PFSK-1 (cell line): ENCODE measurements around the gene PDCD2L.

Experiments used
- FOXP2 ChIP-seq: optimal IDR thresholded peaks from 2 replicates; pipeline ENCODE3; 2011; ENCODE audit warnings: borderline replicate concordance, control low read depth, inconsistent platforms; ENCODE audit not compliant: insufficient read depth; ENCODE audit errors: extremely low read length, extremely low read depth
- POLR2AphosphoS5 ChIP-seq: IDR thresholded peaks from 2 replicates; pipeline ENCODE4 v1.6.1; 2012; ENCODE audit warnings: low read depth, mild to moderate bottlenecking, control low read depth, low read length, moderate library complexity
- SIN3A ChIP-seq: IDR thresholded peaks from 2 replicates; pipeline ENCODE4 v1.6.1; 2012; ENCODE audit warnings: mild to moderate bottlenecking, low read length, moderate library complexity, borderline replicate concordance; ENCODE audit not compliant: insufficient read depth
- TAF1 ChIP-seq: IDR thresholded peaks from 2 replicates; pipeline ENCODE4 v1.6.1; 2012; ENCODE audit warnings: low read length, control low read depth, borderline replicate concordance; ENCODE audit not compliant: insufficient read depth
- TF ChIP-seq, protein P1 (sequence below), 2 experiments: IDR thresholded peaks; 2 replicates each; pipeline versions ENCODE4 v1.6.1 to v1.8.0; 2011 to 2012; ENCODE audit warnings: low read depth in 2 of 2, low read length in 2 of 2, control low read depth in 1 of 2, inconsistent platforms in 1 of 2, mild to moderate bottlenecking in 1 of 2, moderate library complexity in 1 of 2; ENCODE audit not compliant: insufficient read depth in 1 of 2

The PDCD2L gene

DNA sequence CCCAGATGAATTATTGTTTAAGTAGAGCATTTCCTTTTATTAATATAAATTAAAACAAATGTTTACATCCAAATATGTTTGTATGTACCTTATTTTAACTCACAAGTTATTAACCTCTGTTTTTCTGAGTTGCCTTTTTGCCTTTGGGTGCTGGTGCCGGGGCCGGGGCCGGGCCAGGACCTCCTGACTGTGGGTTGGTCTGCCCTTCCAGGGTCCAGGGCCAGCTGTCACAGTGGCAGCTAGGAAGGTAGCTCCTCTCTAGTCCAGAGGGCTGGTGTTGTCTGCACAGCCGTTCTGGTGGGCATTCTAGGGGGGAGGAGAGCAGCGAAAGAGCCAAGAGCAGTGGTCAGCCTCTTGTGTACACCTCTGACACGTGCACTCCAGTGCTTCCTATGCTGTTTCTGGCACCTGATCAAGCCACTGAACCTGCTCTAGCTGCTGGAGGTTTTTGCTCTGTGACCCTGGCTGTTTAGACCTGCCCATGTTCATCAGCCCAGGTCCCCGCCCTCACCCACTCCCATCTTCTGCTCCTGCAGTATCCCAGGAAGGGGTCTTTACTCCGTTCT, 22.0 kb downstream of the PDCD2L start:
- TF ChIP-seq TAF1 (no peak), POLR2AphosphoS5 (no peak)
- TF ChIP-seq, protein P1, sequence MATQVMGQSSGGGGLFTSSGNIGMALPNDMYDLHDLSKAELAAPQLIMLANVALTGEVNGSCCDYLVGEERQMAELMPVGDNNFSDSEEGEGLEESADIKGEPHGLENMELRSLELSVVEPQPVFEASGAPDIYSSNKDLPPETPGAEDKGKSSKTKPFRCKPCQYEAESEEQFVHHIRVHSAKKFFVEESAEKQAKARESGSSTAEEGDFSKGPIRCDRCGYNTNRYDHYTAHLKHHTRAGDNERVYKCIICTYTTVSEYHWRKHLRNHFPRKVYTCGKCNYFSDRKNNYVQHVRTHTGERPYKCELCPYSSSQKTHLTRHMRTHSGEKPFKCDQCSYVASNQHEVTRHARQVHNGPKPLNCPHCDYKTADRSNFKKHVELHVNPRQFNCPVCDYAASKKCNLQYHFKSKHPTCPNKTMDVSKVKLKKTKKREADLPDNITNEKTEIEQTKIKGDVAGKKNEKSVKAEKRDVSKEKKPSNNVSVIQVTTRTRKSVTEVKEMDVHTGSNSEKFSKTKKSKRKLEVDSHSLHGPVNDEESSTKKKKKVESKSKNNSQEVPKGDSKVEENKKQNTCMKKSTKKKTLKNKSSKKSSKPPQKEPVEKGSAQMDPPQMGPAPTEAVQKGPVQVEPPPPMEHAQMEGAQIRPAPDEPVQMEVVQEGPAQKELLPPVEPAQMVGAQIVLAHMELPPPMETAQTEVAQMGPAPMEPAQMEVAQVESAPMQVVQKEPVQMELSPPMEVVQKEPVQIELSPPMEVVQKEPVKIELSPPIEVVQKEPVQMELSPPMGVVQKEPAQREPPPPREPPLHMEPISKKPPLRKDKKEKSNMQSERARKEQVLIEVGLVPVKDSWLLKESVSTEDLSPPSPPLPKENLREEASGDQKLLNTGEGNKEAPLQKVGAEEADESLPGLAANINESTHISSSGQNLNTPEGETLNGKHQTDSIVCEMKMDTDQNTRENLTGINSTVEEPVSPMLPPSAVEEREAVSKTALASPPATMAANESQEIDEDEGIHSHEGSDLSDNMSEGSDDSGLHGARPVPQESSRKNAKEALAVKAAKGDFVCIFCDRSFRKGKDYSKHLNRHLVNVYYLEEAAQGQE (IDR thresholded peaks at IDR 0.05; ENCODE audit: insufficient read depth in 1 of 2, low read depth in 2 of 2, low read length in 2 of 2): no peak

DNA sequence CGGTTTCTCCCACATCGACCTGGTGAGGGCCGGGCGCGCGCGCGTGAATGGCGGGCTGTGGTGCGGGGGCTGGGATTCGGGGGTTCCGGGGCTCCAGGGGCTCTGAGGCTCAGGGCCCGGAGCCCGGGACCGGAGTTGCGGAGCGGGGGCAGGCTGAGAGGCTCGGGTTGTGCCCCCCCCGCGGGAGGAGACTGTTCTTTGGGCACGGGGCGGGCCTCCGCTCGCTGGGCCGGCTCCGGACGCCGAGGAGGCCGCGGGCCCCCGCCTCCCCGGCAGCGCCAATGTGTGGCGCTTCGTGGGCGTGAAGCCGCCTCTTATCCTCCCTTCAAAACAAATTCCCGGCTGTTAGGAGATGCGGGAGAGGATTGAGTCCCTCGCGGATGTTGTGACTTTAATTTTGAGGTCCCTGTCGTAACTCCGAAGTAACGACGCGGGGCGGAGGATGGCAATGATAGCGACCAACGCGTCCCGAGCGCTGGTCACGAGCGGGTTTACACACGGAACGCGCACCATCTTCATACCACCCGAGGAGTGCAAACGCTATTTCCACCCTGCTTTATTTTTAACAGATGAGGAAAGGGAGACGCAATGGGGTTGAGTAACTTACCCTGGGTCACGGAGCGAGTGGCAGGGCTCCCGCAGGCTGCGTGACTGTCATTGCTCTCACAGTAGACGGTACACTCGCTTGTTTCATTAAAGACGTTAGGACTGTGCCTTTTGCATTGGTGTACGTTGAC, 24.5 kb downstream of the PDCD2L start:
- no peak for TF ChIP-seq POLR2AphosphoS5
- no peak; the same call in 1 of the 2 replicates for TF ChIP-seq SIN3A
- no peak for TF ChIP-seq FOXP2
- no peak for TF ChIP-seq TAF1
- TF ChIP-seq, protein P1 (IDR thresholded peaks at IDR 0.05; ENCODE audit: insufficient read depth in 1 of 2, low read depth in 2 of 2, low read length in 2 of 2): no peak

DNA sequence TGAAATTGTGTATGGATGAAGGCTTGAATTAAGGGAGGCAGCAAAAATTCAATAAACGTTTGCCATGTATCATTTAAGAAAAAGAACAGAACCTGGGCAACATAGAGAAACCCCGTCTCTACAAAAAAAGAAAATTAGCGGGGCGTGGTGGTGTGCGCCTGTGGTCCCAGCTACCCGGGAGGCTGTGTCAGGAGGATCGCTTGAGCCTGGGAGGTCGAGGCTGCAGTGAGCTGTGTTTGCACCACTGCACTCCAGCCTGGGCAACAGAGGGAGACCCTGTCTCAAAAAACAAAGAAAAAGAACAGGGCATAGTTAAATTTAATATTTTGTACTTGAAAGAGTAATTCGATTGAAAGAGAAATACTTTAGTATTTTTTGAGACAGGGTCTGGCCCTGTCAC, 25.4 kb downstream of the PDCD2L start:
- TF ChIP-seq, protein P1 (IDR thresholded peaks at IDR 0.05; ENCODE audit: insufficient read depth in 1 of 2, low read depth in 2 of 2, low read length in 2 of 2): no peak
- TF ChIP-seq FOXP2 (no peak), TAF1 (no peak), SIN3A (no peak), POLR2AphosphoS5 (no peak)

DNA sequence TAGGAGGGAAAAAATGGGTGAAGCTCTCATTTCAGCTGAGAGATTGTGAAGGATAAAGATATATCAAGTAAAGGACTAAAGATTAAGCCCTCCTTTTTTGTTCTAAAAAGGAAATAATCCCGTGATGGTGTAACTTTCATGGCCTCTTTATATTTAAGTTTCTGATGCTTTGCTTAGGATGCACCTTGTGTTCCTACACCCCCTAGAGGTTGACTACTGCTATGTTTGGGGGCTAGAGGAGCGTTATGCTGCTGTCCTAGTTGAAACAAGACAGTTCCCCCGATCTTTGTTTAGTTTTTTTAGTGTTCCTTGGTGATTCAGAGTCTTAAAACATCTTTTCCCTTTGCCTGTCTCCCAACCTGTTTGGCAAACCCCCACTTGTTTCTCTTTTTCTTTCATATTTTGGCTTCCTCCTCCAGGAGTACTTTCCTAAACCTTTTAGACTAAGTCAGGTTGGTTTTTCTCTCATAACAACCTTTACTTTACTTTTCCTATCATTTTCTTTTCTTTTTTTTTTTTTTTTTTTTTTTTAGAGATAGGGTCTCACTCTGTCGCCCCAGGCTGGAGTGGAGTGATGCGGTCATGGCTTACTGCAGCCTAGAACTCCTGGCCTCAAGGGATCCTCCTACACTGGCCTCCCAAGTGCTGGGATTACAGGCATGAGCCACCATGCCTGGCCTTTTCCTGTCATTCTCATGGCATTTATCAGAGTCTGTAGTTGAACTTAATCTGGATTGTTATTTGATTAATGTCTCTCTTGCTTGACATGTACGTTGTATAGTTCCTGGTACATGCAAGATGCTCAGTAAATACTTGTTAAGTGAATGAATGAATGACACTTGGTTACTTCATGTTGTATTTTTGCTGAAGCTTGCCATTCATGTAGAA, 26.8 kb downstream of the PDCD2L start:
- TF ChIP-seq FOXP2: no peak
- no peak for TF ChIP-seq POLR2AphosphoS5
- TF ChIP-seq TAF1: no peak
- TF ChIP-seq, protein P1 (IDR thresholded peaks at IDR 0.05; ENCODE audit: insufficient read depth in 1 of 2, low read depth in 2 of 2, low read length in 2 of 2): no peak
- no peak for TF ChIP-seq SIN3A
